HG03097 (cell line): ENCODE data around the gene DYNC1I2.

Experiments used
- ATAC-seq: cut with Tn5 transposase; IDR thresholded peaks from one replicate; pipeline ENCODE4 v1.9.1; 2021; ENCODE audit not compliant: unreplicated experiment, low FRiP score

Gene DYNC1I2

GRCh38 chr2:171687287-171688128, at the start of gene DYNC1I2:
Gene DYNC1I2, plus strand, starts transcription at chr2:171687469. Its CDS starts 2,687 bp downstream, at chr2:171690156.
- peak; percentile 80 for ATAC-seq

- no peak for ATAC-seq
These were observed 35.4 kb upstream of the DYNC1I2 start for GRCh38 chr2:171651667-171652415.

- ATAC-seq = no peak
These were observed 34.9 kb upstream of the DYNC1I2 start for GRCh38 chr2:171652416-171652785.

- ATAC-seq = no peak
These were observed 31.7 kb upstream of the DYNC1I2 start for GRCh38 chr2:171655586-171655985.

- no peak for ATAC-seq
These were observed 20.2 kb upstream of the DYNC1I2 start for GRCh38 chr2:171667041-171667440.

- no peak for ATAC-seq
These were observed 19.1 kb upstream of the DYNC1I2 start for GRCh38 chr2:171668183-171668582.

- no peak for ATAC-seq
These were observed 18.1 kb upstream of the DYNC1I2 start for GRCh38 chr2:171669121-171669520.

GRCh38 chr2:171670655-171671054, 16.6 kb upstream of the DYNC1I2 start:
- no peak for ATAC-seq

- ATAC-seq = no peak
These were observed 15.4 kb upstream of the DYNC1I2 start for GRCh38 chr2:171671867-171672266.

- ATAC-seq = no peak
These were observed 13.4 kb upstream of the DYNC1I2 start for GRCh38 chr2:171673905-171674304.

- no peak for ATAC-seq
These were observed 11.4 kb upstream of the DYNC1I2 start for GRCh38 chr2:171675810-171676345.

GRCh38 chr2:171678619-171679018, 8.7 kb upstream of the DYNC1I2 start:
- no peak for ATAC-seq

GRCh38 chr2:171688129-171688465, 828 bp downstream of the DYNC1I2 start:
- ATAC-seq = no peak

GRCh38 chr2:171692331-171692730, 5.1 kb downstream of the DYNC1I2 start:
- no peak for ATAC-seq

- ATAC-seq = no peak
These were observed 15.7 kb downstream of the DYNC1I2 start for GRCh38 chr2:171702781-171703556.

- ATAC-seq = no peak
These were observed 16.5 kb downstream of the DYNC1I2 start for GRCh38 chr2:171703574-171704347.

GRCh38 chr2:171706152-171706803, 19.0 kb downstream of the DYNC1I2 start:
- no peak for ATAC-seq

GRCh38 chr2:171707752-171708151, 20.5 kb downstream of the DYNC1I2 start:
- no peak for ATAC-seq

- ATAC-seq = no peak
These were observed 21.9 kb downstream of the DYNC1I2 start for GRCh38 chr2:171709011-171709685.
